ENCODE data around the gene RNF43. TPM values are rescaled to one million over a fixed set of nuclear protein-coding genes. Genes with fewer than 3 reads are reported as not detected.

RNF43 gene
- total and polyA plus RNA-seq, 2 of the 13 experiments (the other 11 are each of a cell fraction or from before 2014, with no cell fraction given) = 31.0 to 53.4 TPM

DNA sequence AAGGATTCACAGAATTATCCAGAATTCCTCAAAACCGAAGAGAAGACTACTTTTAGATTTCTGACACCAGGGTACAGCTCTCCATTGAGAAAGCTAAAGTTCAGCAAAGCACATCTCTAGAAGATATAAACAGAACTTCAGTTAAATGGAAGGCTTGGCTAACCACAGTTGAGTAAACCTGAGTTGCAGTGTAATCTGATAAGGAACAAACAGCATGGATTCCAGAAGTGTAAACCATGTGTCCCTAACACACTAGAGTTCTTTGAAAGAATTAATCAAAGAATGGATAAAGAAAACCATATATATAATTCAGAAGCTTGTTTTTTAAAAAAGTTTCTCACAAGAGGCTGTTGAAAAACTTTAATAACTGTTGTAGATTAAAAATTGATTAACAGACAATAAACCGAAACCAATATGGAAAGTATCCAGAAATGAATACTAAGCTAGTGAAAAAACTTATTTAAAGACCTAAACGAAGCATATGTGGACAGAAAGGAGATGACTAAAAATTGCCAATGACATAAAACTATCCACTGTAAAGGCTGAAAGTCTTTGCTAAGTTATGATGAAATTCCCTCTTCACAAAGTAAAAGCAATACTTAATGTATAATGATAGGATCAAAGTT is 4.3 kb downstream of the RNF43 start (continued):
- TF ChIP-seq ZNF343 (CRISPR knock-in tag; IDR thresholded peaks at IDR 0.05) = no peak
- peak; percentile 42 for TF ChIP-seq PPARG (CRISPR knock-in tag; conservative IDR thresholded peaks at IDR 0.05)
- no peak for TF ChIP-seq TCF7L2 (IDR thresholded peaks at IDR 0.05; ENCODE audit: low read depth, low read length)
- no peak for TF ChIP-seq NKX3-1 (CRISPR knock-in tag; IDR thresholded peaks at IDR 0.05)
- TF ChIP-seq ZBTB1 (CRISPR knock-in tag; IDR thresholded peaks at IDR 0.05; ENCODE audit: borderline replicate concordance) = no peak
- peak; percentile 22; the same call in 1 of the 2 replicates for TF ChIP-seq SMAD3 (CRISPR knock-in tag; IDR thresholded peaks at IDR 0.05)
- TF ChIP-seq U2AF2 (IDR thresholded peaks at IDR 0.05; ENCODE audit: low read depth, low read length) = no peak
- no peak for TF ChIP-seq NFE2L2 (IDR thresholded peaks at IDR 0.05; ENCODE audit: low read length)
- no peak for TF ChIP-seq ZNF619 (CRISPR knock-in tag; IDR thresholded peaks at IDR 0.05)
- no peak for TF ChIP-seq AHR (CRISPR knock-in tag; IDR thresholded peaks at IDR 0.05)
- TF ChIP-seq SIX4 (CRISPR knock-in tag; IDR thresholded peaks at IDR 0.05) = peak; percentile 93
- TF ChIP-seq ERF (CRISPR knock-in tag; IDR thresholded peaks at IDR 0.05) = peak; percentile 33; the same call in 1 of the 2 replicates
- TF ChIP-seq EP300 (IDR thresholded peaks at IDR 0.05; ENCODE audit: low read depth in 2 of 2, low read length in 2 of 2) = peak in 1 of 2 experiments; percentile 89; a peak in 2 of 4 replicates
- no peak for TF ChIP-seq EP300 (CRISPR knock-in tag; IDR thresholded peaks at IDR 0.05; ENCODE audit: borderline replicate concordance)
- no peak for TF ChIP-seq DNMT3B (CRISPR knock-in tag; conservative IDR thresholded peaks at IDR 0.05)
- TF ChIP-seq, protein P1, sequence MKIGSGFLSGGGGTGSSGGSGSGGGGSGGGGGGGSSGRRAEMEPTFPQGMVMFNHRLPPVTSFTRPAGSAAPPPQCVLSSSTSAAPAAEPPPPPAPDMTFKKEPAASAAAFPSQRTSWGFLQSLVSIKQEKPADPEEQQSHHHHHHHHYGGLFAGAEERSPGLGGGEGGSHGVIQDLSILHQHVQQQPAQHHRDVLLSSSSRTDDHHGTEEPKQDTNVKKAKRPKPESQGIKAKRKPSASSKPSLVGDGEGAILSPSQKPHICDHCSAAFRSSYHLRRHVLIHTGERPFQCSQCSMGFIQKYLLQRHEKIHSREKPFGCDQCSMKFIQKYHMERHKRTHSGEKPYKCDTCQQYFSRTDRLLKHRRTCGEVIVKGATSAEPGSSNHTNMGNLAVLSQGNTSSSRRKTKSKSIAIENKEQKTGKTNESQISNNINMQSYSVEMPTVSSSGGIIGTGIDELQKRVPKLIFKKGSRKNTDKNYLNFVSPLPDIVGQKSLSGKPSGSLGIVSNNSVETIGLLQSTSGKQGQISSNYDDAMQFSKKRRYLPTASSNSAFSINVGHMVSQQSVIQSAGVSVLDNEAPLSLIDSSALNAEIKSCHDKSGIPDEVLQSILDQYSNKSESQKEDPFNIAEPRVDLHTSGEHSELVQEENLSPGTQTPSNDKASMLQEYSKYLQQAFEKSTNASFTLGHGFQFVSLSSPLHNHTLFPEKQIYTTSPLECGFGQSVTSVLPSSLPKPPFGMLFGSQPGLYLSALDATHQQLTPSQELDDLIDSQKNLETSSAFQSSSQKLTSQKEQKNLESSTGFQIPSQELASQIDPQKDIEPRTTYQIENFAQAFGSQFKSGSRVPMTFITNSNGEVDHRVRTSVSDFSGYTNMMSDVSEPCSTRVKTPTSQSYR (CRISPR knock-in tag; IDR thresholded peaks at IDR 0.05; ENCODE audit: borderline replicate concordance) = no peak
- no peak for TF ChIP-seq ZNF710 (CRISPR knock-in tag; IDR thresholded peaks at IDR 0.05; ENCODE audit: borderline replicate concordance)
- TF ChIP-seq, protein P2, sequence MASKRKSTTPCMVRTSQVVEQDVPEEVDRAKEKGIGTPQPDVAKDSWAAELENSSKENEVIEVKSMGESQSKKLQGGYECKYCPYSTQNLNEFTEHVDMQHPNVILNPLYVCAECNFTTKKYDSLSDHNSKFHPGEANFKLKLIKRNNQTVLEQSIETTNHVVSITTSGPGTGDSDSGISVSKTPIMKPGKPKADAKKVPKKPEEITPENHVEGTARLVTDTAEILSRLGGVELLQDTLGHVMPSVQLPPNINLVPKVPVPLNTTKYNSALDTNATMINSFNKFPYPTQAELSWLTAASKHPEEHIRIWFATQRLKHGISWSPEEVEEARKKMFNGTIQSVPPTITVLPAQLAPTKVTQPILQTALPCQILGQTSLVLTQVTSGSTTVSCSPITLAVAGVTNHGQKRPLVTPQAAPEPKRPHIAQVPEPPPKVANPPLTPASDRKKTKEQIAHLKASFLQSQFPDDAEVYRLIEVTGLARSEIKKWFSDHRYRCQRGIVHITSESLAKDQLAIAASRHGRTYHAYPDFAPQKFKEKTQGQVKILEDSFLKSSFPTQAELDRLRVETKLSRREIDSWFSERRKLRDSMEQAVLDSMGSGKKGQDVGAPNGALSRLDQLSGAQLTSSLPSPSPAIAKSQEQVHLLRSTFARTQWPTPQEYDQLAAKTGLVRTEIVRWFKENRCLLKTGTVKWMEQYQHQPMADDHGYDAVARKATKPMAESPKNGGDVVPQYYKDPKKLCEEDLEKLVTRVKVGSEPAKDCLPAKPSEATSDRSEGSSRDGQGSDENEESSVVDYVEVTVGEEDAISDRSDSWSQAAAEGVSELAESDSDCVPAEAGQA (IDR thresholded peaks at IDR 0.05; ENCODE audit: low read depth) = no peak
- TF ChIP-seq, protein P2 (CRISPR knock-in tag; IDR thresholded peaks at IDR 0.05; ENCODE audit: borderline replicate concordance) = no peak
- TF ChIP-seq, protein P3, sequence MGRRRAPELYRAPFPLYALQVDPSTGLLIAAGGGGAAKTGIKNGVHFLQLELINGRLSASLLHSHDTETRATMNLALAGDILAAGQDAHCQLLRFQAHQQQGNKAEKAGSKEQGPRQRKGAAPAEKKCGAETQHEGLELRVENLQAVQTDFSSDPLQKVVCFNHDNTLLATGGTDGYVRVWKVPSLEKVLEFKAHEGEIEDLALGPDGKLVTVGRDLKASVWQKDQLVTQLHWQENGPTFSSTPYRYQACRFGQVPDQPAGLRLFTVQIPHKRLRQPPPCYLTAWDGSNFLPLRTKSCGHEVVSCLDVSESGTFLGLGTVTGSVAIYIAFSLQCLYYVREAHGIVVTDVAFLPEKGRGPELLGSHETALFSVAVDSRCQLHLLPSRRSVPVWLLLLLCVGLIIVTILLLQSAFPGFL (CRISPR knock-in tag; IDR thresholded peaks at IDR 0.05) = no peak
